GM19043 (cell line): ENCODE measurements around the gene CENPL.
"Not testable (repeated sequence)": the region's sequence is repeated elsewhere in the genome, so short reads cannot be mapped to it uniquely, and the experiment has no call there.

ENCODE experiments used
- ATAC-seq: cut with Tn5 transposase; IDR thresholded peaks from one replicate; pipeline ENCODE4 v1.9.1; 2021; ENCODE audit warnings: low read depth; ENCODE audit not compliant: unreplicated experiment

The CENPL gene

GRCh38 chr1:173768206-173768605, 56.5 kb downstream of the CENPL start:
- no peak for ATAC-seq

DNA sequence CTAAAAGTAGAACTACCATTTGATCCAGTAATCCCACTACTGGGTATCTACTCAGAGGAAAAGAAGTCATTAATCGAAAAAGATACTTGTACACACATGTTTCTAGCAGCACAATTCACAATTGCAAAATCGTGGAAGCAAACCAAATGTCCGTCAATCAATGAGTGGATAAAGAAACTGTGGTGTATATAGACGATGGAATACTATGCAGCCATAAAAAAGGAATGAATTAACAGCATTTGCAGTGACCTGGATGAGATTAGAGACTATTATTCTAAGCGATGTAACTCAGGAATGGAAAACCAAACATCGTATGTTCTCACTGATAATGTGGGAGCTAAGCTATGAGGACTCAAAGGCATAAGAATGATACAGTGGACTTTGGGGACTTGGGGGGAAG, 60.4 kb downstream of the CENPL start:
- ATAC-seq: not testable (repeated sequence)

DNA sequence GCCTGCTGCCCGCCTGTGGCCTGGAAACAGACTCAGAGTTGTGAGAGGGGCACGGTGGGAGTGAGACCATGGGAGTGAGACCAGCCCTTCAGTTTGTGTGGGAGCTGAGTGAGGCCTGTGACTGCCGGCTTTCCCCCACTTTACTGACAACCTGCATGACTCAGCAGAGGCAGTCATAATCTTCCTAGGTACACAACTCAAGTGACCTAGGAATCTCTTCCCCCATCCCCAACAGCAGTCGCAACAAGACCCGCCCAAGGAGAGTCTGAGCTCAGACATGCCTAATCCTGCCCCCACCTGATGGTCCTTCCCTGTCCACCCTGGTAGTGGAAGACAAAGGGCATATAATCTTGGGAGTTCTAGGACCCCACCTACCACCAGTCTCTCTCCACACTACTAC, 65.7 kb downstream of the CENPL start:
- no peak for ATAC-seq

DNA sequence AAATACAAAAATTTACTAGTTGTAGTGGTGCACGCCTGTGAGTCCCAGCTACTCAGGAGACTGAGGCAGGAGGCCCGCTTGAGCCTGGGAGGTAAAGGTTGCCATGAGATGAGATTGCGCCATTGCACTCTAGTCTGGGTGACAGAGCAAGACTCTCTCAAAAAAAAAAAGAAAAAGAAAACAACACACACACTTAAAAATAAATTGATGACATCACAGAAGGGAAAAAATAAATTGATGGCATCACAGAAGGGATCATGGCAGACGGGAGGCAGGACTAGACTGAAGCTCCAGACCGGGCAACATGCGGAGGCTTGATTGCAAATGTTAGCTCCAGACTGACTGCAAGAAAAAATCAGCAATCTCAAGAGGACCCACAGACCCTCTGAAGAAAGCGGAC, 66.6 kb downstream of the CENPL start:
- ATAC-seq: no peak

- ATAC-seq: no peak
Observed at GRCh38 chr1:173757666-173758065, 67.0 kb downstream of the CENPL start.

DNA sequence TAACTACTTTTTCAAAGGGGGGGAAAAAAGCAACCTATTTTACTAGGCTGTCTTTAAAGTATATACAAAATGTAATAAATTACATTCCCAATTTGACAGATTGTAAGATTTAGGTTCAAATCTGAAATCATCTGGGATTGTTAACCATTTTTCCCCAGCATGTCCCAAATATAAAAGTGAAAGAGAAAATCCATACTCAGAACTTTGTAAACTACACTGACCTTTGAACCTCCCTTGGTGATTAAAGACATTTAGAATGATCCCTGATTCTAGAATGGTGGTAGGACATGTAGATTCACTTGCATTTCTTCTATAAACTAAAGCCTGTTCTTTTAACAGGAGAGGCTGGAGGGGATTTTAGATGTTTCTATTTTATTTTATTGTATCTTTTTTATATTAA, 70.9 kb downstream of the CENPL start:
- no peak for ATAC-seq
